GM19328 (cell line): Measurements from ENCODE around the gene PRKCA.
"Not testable (repeated sequence)": the region's sequence is repeated elsewhere in the genome, so short reads cannot be mapped to it uniquely, and the experiment has no call there.

Experiments
- ATAC-seq: cut with Tn5 transposase; IDR thresholded peaks from one replicate; pipeline ENCODE4 v1.9.1; 2021; ENCODE audit warnings: mild to moderate bottlenecking, moderate library complexity; ENCODE audit not compliant: unreplicated experiment

The PRKCA gene

GRCh38 chr17:66695098-66695497, 392.7 kb downstream of the PRKCA start:
- no peak for ATAC-seq

GRCh38 chr17:66698270-66698669, 395.9 kb downstream of the PRKCA start:
- ATAC-seq, result no peak

GRCh38 chr17:66701462-66701861, 399.0 kb downstream of the PRKCA start:
- no peak for ATAC-seq

GRCh38 chr17:66702106-66702936, 399.9 kb downstream of the PRKCA start:
- no peak for ATAC-seq

- no peak for ATAC-seq
Measured at GRCh38 chr17:66704858-66705520, 402.6 kb downstream of the PRKCA start.

- no peak for ATAC-seq
Measured at GRCh38 chr17:66706851-66707450, 404.5 kb downstream of the PRKCA start.

- no peak for ATAC-seq
Measured at GRCh38 chr17:66711401-66711800, 409.0 kb downstream of the PRKCA start.

GRCh38 chr17:66711881-66712321, 409.5 kb downstream of the PRKCA start:
- ATAC-seq, result no peak

- ATAC-seq, result no peak
Measured at GRCh38 chr17:66712453-66712852, 410.0 kb downstream of the PRKCA start.

GRCh38 chr17:66713021-66713532, 410.7 kb downstream of the PRKCA start:
- ATAC-seq, result not testable (repeated sequence)

- ATAC-seq, result peak; percentile 65
Measured at GRCh38 chr17:66713533-66714042, 411.2 kb downstream of the PRKCA start.

- ATAC-seq, result no peak
Measured at GRCh38 chr17:66714046-66715023, 411.9 kb downstream of the PRKCA start.

- no peak for ATAC-seq
Measured at GRCh38 chr17:66715076-66715675, 412.8 kb downstream of the PRKCA start.

- no peak for ATAC-seq
Measured at GRCh38 chr17:66715745-66716156, 413.3 kb downstream of the PRKCA start.

- no peak for ATAC-seq
Measured at GRCh38 chr17:66716236-66717026, 414.0 kb downstream of the PRKCA start.

GRCh38 chr17:66717641-66718058, 415.2 kb downstream of the PRKCA start:
- ATAC-seq, result no peak

GRCh38 chr17:66720027-66720426, 417.6 kb downstream of the PRKCA start:
- no peak for ATAC-seq

- ATAC-seq, result no peak
Measured at GRCh38 chr17:66720567-66720966, 418.2 kb downstream of the PRKCA start.

GRCh38 chr17:66722341-66722740, 419.9 kb downstream of the PRKCA start:
- ATAC-seq, result no peak
